Trophoblast cell (in vitro differentiated cells and primary cell): Measurements from ENCODE around the gene MRPL53.
A peak's percentile ranks its signal among the peaks of the same experiment; 100 is the strongest.

Experiments used
- DNase-seq, 2 donors: peaks; one replicate each; pipeline ENCODE4 v3.0.0-alpha.2; 2016
- H2AFZ ChIP-seq: 2 replicates; pipeline ENCODE4 v1.6.1; 2013; ENCODE audit warnings: low read length, moderate library complexity, mild to moderate bottlenecking; ENCODE audit not compliant: insufficient read depth, poor library complexity
- H2AK5ac ChIP-seq: 2 replicates; pipeline ENCODE4 v1.6.1; 2013; ENCODE audit warnings: mild to moderate bottlenecking, low read length
- H2BK120ac ChIP-seq: 2 replicates; pipeline ENCODE4 v1.6.1; 2013; ENCODE audit warnings: low read length, mild to moderate bottlenecking, moderate library complexity; ENCODE audit not compliant: insufficient read depth, poor library complexity
- H2BK12ac ChIP-seq: 2 replicates; pipeline ENCODE4 v1.6.1; 2013; ENCODE audit warnings: mild to moderate bottlenecking, low read length, moderate library complexity
- H2BK5ac ChIP-seq: 2 replicates; pipeline ENCODE4 v1.6.1; 2013; ENCODE audit warnings: low read length, low read depth, moderate library complexity, mild to moderate bottlenecking; ENCODE audit not compliant: poor library complexity
- H3K14ac ChIP-seq: 2 replicates; pipeline ENCODE4 v1.6.1; 2013; ENCODE audit warnings: mild to moderate bottlenecking, low read length
- H3K18ac ChIP-seq: 2 replicates; pipeline ENCODE4 v1.6.1; 2013; ENCODE audit warnings: mild to moderate bottlenecking, low read length
- H3K23ac ChIP-seq: 2 replicates; pipeline ENCODE4 v1.6.1; 2013; ENCODE audit warnings: low read length
- H3K27ac ChIP-seq: 2 replicates; pipeline ENCODE4 v1.5.1; 2013; ENCODE audit warnings: low read depth, mild to moderate bottlenecking, inconsistent platforms, low read length, moderate library complexity
- H3K27me3 ChIP-seq: 2 replicates; pipeline ENCODE4 v1.6.1; 2013; ENCODE audit warnings: inconsistent platforms, mild to moderate bottlenecking, low read length, moderate library complexity; ENCODE audit not compliant: insufficient read depth
- H3K36me3 ChIP-seq, 2 experiments: 1 replicate in 1 of 2; 2 replicates in 1 of 2; pipeline ENCODE4 v1.6.1; 2013; ENCODE audit warnings: low read length in 2 of 2, mild to moderate bottlenecking in 2 of 2, moderate library complexity in 1 of 2; ENCODE audit not compliant: insufficient read depth in 2 of 2, control insufficient read depth in 1 of 2
- H3K4ac ChIP-seq: 2 replicates; pipeline ENCODE4 v1.6.1; 2013; ENCODE audit warnings: low read depth, mild to moderate bottlenecking, low read length, moderate library complexity
- H3K4me1 ChIP-seq, 2 experiments: 1 replicate in 1 of 2; 2 replicates in 1 of 2; pipeline ENCODE4 v1.6.1; 2013; ENCODE audit warnings: low read length in 2 of 2, mild to moderate bottlenecking in 2 of 2, moderate library complexity in 1 of 2; ENCODE audit not compliant: insufficient read depth in 2 of 2, control insufficient read depth in 1 of 2
- H3K4me2 ChIP-seq: 2 replicates; pipeline ENCODE4 v1.6.1; 2013; ENCODE audit warnings: inconsistent platforms, mild to moderate bottlenecking, low read length, moderate library complexity
- H3K4me3 ChIP-seq: 2 replicates; pipeline ENCODE4 v1.5.1; 2013; ENCODE audit warnings: mild to moderate bottlenecking, low read depth, low read length, inconsistent platforms
- H3K79me1 ChIP-seq: one replicate; pipeline ENCODE4 v1.6.1; 2013; ENCODE audit warnings: low read length
- H3K79me2 ChIP-seq: 2 replicates; pipeline ENCODE4 v1.6.1; 2013; ENCODE audit warnings: low read length, mild to moderate bottlenecking; ENCODE audit not compliant: control insufficient read depth, insufficient read depth, poor library complexity
- H3K9ac ChIP-seq: 2 replicates; pipeline ENCODE4 v1.6.1; 2013; ENCODE audit warnings: mild to moderate bottlenecking, low read length
- H3K9me3 ChIP-seq: 2 replicates; pipeline ENCODE4 v1.6.1; 2013; ENCODE audit warnings: low read depth, mild to moderate bottlenecking, control low read depth, inconsistent platforms, low read length; ENCODE audit not compliant: insufficient read depth
- H4K12ac ChIP-seq: 2 replicates; pipeline ENCODE4 v1.6.1; 2013; ENCODE audit warnings: low read depth, mild to moderate bottlenecking, low read length, moderate library complexity
- H4K8ac ChIP-seq: 2 replicates; pipeline ENCODE4 v1.6.1; 2013; ENCODE audit warnings: low read depth, mild to moderate bottlenecking, low read length, moderate library complexity
- H4K91ac ChIP-seq: one replicate; pipeline ENCODE4 v1.6.1; 2013; ENCODE audit warnings: low read depth, mild to moderate bottlenecking, low read length, moderate library complexity
- WGBS: extraction: QIAGEN DNeasy Blood & Tissue Kit; methylation state at CpG from one replicate; pipeline ENCODE4 v1.1.7; 2013; ENCODE audit warnings: missing lambda C conversion rate; ENCODE audit not compliant: insufficient read length, insufficient coverage; ENCODE audit errors: extremely low coverage; 5-methylcytosine and 5-hydroxymethylcytosine counted together

The MRPL53 gene

GRCh38 chr2:74457129-74457548 lies 15.3 kb downstream of the MRPL53 start:
- H4K91ac ChIP-seq: peak overlapping the region; percentile 87
- peaks cover 10% of the 10 kb centered on the region for H3K79me2 ChIP-seq
- peak overlapping the region; percentile 50 for H3K9ac ChIP-seq
- peak overlapping the region; percentile 76 for H3K14ac ChIP-seq
- peak overlapping the region; percentile 78 for H3K4me3 ChIP-seq
- no peak overlapping the region for H2AK5ac ChIP-seq
- H3K4me2 ChIP-seq: peak overlapping the region; percentile 86
- H3K18ac ChIP-seq: peak overlapping the region; percentile 36
- DNase-seq: no peak
- H3K4ac ChIP-seq: peak overlapping the region; percentile 72
- H3K27ac ChIP-seq: peak overlapping the region; percentile 98
- H2BK5ac ChIP-seq: peak overlapping the region; percentile 32
- no CpG with 5 or more reads among the region's 27 CpGs for WGBS
- H4K8ac ChIP-seq: peak overlapping the region; percentile 83
- H2BK120ac ChIP-seq: peak overlapping the region; percentile 67
- peak overlapping the region; percentile 22 for H4K12ac ChIP-seq
- H3K4me1 ChIP-seq: peaks cover 7 to 13% of the 10 kb centered on the region in 2 experiments
- peak overlapping the region; percentile 3 for H2BK12ac ChIP-seq
- peaks cover 13% of the 10 kb centered on the region for H3K79me1 ChIP-seq
- H3K27me3 ChIP-seq: no peaks in the 10 kb centered on the region
- peaks cover 21 to 24% of the 10 kb centered on the region in 2 experiments for H3K36me3 ChIP-seq
- peaks cover 3% of the 10 kb centered on the region for H3K9me3 ChIP-seq
- H2AFZ ChIP-seq: peak overlapping the region; percentile 28
- no peak overlapping the region for H3K23ac ChIP-seq

DNA sequence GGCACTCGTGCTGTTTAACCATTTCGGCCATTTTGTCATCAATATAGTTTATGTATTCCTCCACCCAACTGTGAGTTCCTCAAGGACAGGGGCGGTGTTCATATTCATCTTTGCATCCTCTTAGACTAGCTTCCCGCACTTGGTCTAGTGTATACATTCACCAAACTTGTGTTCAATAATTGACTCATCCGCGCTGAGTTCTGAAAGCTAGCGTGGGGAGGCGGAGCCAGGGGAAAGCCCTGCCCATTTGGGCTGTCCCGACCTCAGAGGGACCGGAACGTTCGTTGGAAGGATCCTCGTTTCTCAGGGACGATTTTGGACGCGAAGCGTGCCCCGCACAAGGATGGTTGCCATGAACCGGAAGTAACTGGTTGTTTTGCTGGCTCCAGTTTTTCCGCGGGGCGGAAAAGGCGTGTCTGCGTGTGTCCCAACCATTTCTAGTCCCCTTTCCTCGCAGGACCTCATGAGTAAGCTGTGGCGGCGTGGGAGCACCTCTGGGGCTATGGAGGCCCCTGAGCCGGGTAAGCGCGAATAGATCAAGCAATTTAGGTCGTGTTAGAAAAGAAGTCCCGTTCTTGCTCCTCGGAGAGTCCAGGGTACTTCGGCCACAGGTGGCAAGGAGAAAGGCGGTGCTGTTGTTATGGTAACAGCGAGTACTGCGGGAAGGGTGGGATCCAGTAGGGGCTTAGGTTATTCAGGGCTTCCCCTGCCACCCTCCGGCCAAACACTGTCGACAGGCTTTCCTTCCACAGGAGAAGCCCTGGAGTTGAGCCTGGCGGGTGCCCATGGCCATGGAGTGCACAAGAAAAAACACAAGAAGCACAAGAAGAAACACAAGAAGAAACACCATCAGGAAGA lies 17.6 kb downstream of the MRPL53 start, which contains the start of gene INO80B:
Gene INO80B (plus strand): TSS at position 434 of the 858 bp plus-strand sequence. CDS start 30 bp downstream, at position 464.
- Histone ChIP-seq H3K14ac (peak within 1 kb of the TSS; percentile 12), H2BK12ac (no peak within 1 kb of the TSS), H3K79me1 (peaks cover 13% of the 10 kb centered on the region), H3K4ac (peak within 1 kb of the TSS; percentile 24), H3K36me3 (peaks cover under 1 to 6% of the 10 kb centered on the region in 2 experiments), H3K4me2 (peak within 1 kb of the TSS; percentile 89), H3K27me3 (no peaks in the 10 kb centered on the region), H4K12ac (peak within 1 kb of the TSS; percentile 28), H3K23ac (no peak within 1 kb of the TSS), H2BK120ac (peak within 1 kb of the TSS; percentile 18), H2AK5ac (peak within 1 kb of the TSS; percentile 11), H3K9ac (peak within 1 kb of the TSS; percentile 74), H3K4me1 (peaks cover 7 to 13% of the 10 kb centered on the region in 2 experiments), H3K9me3 (no peaks in the 10 kb centered on the region), H3K79me2 (peaks cover 10% of the 10 kb centered on the region), H4K91ac (no peak within 1 kb of the TSS), H3K27ac (no peak within 1 kb of the TSS), H2BK5ac (no peak within 1 kb of the TSS), H3K4me3 (peak within 1 kb of the TSS; percentile 73), H3K18ac (no peak within 1 kb of the TSS), H2AFZ (peak within 1 kb of the TSS; percentile 4), H4K8ac (peak within 1 kb of the TSS; percentile 58)
- DNase-seq: peak; percentile 95 to 100
- no CpG with 5 or more reads among the region's 40 CpGs for WGBS

- Histone ChIP-seq H3K14ac (no peak overlapping the region), H3K23ac (no peak overlapping the region), H3K4me2 (no peak overlapping the region), H4K91ac (no peak overlapping the region), H3K79me2 (no peaks in the 10 kb centered on the region), H3K27me3 (no peaks in the 10 kb centered on the region), H2AK5ac (no peak overlapping the region), H2AFZ (no peak overlapping the region), H2BK120ac (no peak overlapping the region), H2BK12ac (no peak overlapping the region), H4K12ac (no peak overlapping the region), H3K27ac (peak overlapping the region; percentile 39), H3K36me3 (no peaks in the 10 kb centered on the region), H4K8ac (no peak overlapping the region), H3K9ac (no peak overlapping the region), H3K4me3 (no peak overlapping the region), H3K9me3 (no peaks in the 10 kb centered on the region), H3K79me1 (no peaks in the 10 kb centered on the region), H2BK5ac (no peak overlapping the region), H3K18ac (no peak overlapping the region), H3K4me1 (peaks cover 4 to 5% of the 10 kb centered on the region in 2 experiments), H3K4ac (no peak overlapping the region)
- no CpG with 5 or more reads among the region's 3 CpGs for WGBS
- DNase-seq: peak; percentile 56 to 92
These were observed 21.8 kb downstream of the MRPL53 start for GRCh38 chr2:74450570-74451190.

DNA sequence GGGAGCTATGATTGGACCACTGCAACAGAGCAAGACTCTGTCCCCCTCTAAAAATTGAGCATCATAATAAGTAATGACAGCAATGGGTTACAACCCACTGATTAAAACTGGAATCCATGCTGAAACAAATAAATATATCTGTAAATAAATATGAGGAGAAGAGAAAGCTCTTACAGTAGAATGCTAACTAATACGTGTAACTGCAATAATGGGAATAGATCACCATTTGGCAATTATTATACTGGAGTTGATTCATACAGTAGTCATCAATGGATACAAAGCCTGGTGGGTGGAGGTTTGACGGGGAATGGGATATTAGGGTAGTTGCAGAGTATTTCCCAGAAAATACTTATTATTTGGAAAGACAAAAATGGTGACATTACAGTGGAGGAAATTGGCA lies 23.7 kb downstream of the MRPL53 start:
- H3K9me3 ChIP-seq: no peaks in the 10 kb centered on the region
- H3K4me1 ChIP-seq: no peaks in the 10 kb centered on the region
- no peak for DNase-seq
- no peaks in the 10 kb centered on the region for H3K36me3 ChIP-seq
- no peaks in the 10 kb centered on the region for H3K79me1 ChIP-seq
- no peak overlapping the region for H4K12ac ChIP-seq
- no peak overlapping the region for H2BK120ac ChIP-seq
- H2BK12ac ChIP-seq: no peak overlapping the region
- H3K23ac ChIP-seq: no peak overlapping the region
- H3K27ac ChIP-seq: no peak overlapping the region
- H3K27me3 ChIP-seq: no peaks in the 10 kb centered on the region
- no peak overlapping the region for H3K9ac ChIP-seq
- no peak overlapping the region for H4K91ac ChIP-seq
- H3K14ac ChIP-seq: no peak overlapping the region
- H2AK5ac ChIP-seq: no peak overlapping the region
- H4K8ac ChIP-seq: no peak overlapping the region
- no peak overlapping the region for H2AFZ ChIP-seq
- no peak overlapping the region for H3K4ac ChIP-seq
- WGBS: no CpG with 5 or more reads among the region's 2 CpGs
- H3K4me2 ChIP-seq: no peak overlapping the region
- H3K4me3 ChIP-seq: no peak overlapping the region
- no peak overlapping the region for H3K18ac ChIP-seq
- no peaks in the 10 kb centered on the region for H3K79me2 ChIP-seq
- H2BK5ac ChIP-seq: no peak overlapping the region
